Lung microvascular endothelial cell (primary cell): ENCODE measurements around the gene MAP7D1. TPM values are rescaled to one million over a fixed set of nuclear protein-coding genes. Genes with fewer than 3 reads are reported as not detected.
"Not testable (repeated sequence)": the region's sequence is repeated elsewhere in the genome, so short reads cannot be mapped to it uniquely, and the experiment has no call there.

Source experiments
- DNase-seq, 2 donors: peaks; one replicate each; pipeline versions ENCODE4 v3.0.0 to v3.0.0-alpha.2; 2010; ENCODE audit warnings: low read depth in 2 of 2
- total RNA-seq: library from RNA; depleted of rRNA; stranded (reverse); fragments of >200 nt; gene quantifications from 2 replicates; pipeline ENCODE4 v1.2.1, GENCODE V29; 2014

The MAP7D1 gene
- total RNA-seq, 1 donor from 2014 or later, result 42.7 TPM

- DNase-seq, result no peak
These were observed 11.3 kb downstream of the MAP7D1 start for GRCh38 chr1:36166938-36167905.

GRCh38 chr1:36168514-36168913, 12.6 kb downstream of the MAP7D1 start:
- no peak for DNase-seq

- no peak for DNase-seq
These were observed 14.9 kb downstream of the MAP7D1 start for GRCh38 chr1:36170643-36171412.

GRCh38 chr1:36172017-36172747, 16.2 kb downstream of the MAP7D1 start:
- DNase-seq, result no peak

- DNase-seq, result peak in 1 of 2 donors; percentile 89
These were observed 17.0 kb downstream of the MAP7D1 start for GRCh38 chr1:36172983-36173382.

- no peak for DNase-seq
These were observed 18.8 kb downstream of the MAP7D1 start for GRCh38 chr1:36174713-36175112.

GRCh38 chr1:36175137-36176095, 19.5 kb downstream of the MAP7D1 start:
- DNase-seq, result peak; percentile 58 to 69

GRCh38 chr1:36176106-36176949, 20.4 kb downstream of the MAP7D1 start:
- no peak for DNase-seq

- DNase-seq, result no peak
These were observed 21.9 kb downstream of the MAP7D1 start for GRCh38 chr1:36177589-36178431.

- no peak for DNase-seq
These were observed 22.7 kb downstream of the MAP7D1 start for GRCh38 chr1:36178471-36179219.

- no peak for DNase-seq
These were observed 23.2 kb downstream of the MAP7D1 start for GRCh38 chr1:36179220-36179600.

- no peak for DNase-seq
These were observed 26.8 kb downstream of the MAP7D1 start for GRCh38 chr1:36182734-36183133.

- DNase-seq, result no peak
These were observed 27.4 kb downstream of the MAP7D1 start for GRCh38 chr1:36183309-36183856.

GRCh38 chr1:36187800-36188593, 32.0 kb downstream of the MAP7D1 start:
- DNase-seq, result peak; percentile 93 to 94

GRCh38 chr1:36196805-36197204, 40.8 kb downstream of the MAP7D1 start:
- DNase-seq, result not testable (repeated sequence)

GRCh38 chr1:36198641-36199040, 42.7 kb downstream of the MAP7D1 start:
- no peak for DNase-seq
